Activated CD8-positive, alpha-beta memory T cell treated with anti-CD3 and anti-CD28 coated beads for 48 hours (primary cell): ENCODE results near the gene HTATSF1.

ENCODE experiments used
- DNase-seq, 3 experiments: peaks; one replicate each; pipeline ENCODE4 v3.0.0-alpha.2; 2020; ENCODE audit warnings: low read depth in 2 of 3, low spot score in 2 of 3

The HTATSF1 gene

DNA sequence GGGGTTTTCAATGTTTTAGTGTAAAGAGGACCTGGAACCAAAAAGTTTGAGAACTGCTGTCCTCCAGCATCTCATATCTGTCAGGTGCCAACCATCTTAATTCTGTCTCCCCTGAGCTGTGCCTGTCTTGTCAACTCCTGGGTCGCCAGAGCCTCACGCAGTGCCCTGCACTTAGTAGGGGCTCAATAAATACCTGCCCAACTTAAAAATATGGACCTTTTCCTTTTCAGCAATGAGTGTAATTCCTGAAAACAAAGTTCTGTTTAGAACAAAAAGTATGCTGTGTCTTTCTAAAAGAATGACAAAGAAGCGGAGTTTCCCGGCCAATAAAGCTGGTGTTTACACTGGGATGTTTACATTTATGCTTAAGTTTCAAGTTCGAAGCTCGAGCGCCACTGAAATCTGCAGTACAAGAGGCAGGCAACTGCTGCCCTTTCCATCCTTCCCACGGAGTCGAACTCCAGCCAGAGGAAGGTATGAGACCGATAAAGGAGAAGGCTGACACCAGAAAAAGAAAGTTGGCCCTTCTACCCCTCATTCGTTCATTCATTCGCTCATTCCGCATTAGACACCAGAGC lies 1.1 kb upstream of the HTATSF1 start:
- DNase-seq: no peak

DNA sequence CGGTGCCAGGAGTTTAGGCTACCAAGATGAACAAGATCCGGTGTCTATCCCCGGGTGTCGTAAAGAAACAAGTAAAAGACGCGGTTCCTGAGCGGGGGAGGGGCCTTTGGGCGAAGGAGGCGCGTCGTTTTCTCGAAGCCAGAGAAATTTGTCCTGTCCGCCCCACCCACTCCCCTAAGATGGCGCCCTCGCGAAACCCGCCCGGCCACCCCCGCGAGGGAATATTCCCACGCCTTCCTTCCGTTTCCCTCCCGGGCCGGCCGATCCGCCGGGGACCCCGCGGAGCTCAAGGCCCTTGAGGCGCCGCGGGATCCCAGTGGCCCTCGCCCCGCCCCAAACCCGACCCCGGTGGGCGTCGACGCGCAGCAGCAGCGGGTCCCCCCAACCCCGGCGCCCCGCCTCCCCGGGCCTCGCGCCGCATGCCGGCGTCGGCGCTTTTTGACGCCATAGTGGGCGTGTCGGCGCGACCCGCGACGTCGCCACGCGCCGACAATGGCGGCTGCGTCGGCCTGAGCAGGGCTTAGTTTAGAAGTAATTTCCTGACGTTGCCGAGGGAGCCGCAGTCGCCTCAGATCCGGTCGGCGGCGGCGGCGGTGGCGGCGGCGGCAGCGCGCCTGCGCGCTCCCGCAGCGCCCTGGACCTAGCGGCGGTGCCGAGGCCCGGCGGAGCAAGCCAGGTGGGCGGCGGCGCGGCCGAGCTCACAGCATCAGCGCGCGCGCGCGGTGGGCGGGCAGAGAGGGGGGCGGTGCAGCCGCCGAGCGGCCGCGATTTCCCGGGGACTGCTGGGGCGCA lies 432 bp upstream of the HTATSF1 start:
- peak; percentile 45 to 74 (median 46) for DNase-seq

DNA sequence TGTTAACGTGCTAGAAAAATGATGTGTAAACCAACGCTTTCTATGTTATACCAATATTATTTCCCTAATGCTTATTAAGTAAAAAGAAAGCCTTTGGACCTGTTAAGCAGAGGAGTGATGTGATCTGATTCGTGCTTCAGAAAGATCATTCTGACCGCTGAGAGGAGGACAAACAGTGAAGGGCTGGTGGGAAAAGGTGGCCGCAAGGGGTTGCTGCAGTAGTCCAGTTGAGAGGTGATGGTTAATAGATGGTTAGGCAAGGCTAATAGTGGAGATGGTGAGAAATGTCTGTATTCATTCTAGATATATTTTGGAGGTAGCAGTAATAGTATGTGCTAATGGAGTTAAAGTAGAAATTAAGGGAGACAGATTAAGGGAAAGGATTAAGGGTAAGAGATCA lies 21.7 kb downstream of the HTATSF1 start:
- DNase-seq: no peak

DNA sequence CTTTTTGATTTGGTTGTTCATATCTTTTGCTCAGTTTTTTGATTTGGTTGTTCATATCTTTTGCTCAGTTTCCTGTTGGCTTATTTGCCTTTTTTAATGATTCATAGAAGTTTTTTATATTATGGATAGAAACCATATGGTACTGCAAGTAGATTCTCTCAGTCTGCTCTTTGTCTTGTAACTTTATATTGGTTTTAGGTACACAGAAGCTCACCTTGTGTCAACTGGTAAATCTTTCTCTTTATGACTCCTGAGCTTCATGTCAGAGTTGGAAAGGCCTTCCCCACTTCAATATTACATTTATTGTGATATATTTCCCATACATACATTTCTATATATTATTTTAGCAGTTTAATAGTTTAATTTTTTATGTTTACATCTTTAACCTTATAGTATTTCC lies 26.4 kb downstream of the HTATSF1 start:
- DNase-seq: no peak

DNA sequence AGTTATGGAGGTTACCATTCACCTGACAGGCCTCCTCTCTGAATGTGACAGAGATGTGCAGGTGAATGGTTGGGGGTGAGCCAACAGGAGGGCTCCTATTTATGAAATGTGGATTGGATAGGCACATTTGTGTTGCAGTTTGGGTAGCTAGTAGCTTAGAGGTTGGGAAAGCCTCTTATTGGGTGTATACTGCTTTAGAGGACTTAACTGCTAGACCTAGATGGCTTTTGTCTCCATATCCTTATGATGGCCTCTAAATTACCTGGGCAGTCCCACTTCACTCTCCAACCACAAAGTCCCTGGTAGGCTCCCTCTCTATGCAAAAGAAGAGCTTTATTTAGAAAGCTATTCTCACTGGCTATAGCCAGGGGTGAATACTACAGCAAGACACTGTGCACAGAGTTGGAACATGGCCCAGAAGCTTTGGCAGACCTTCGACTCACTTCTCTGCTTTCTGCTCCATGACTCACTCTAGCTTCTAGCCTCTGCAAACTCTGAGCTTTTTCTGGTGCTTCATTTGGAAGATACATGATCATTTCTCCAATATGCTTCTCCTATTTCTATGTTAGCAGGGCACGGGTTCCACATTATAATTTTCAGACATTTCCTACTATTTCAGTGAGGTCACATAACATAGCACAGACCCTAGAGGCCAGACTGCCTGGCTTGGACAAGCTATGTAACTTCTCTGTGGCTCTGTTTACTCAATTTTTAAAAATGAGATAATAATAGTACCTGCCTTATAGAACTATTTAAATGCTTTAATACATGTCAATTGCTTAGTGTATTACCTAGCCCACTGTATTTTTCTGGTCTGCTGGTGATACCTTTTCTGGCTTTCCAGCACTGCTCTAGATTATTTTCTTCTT lies 28.6 kb downstream of the HTATSF1 start:
- DNase-seq: no peak

DNA sequence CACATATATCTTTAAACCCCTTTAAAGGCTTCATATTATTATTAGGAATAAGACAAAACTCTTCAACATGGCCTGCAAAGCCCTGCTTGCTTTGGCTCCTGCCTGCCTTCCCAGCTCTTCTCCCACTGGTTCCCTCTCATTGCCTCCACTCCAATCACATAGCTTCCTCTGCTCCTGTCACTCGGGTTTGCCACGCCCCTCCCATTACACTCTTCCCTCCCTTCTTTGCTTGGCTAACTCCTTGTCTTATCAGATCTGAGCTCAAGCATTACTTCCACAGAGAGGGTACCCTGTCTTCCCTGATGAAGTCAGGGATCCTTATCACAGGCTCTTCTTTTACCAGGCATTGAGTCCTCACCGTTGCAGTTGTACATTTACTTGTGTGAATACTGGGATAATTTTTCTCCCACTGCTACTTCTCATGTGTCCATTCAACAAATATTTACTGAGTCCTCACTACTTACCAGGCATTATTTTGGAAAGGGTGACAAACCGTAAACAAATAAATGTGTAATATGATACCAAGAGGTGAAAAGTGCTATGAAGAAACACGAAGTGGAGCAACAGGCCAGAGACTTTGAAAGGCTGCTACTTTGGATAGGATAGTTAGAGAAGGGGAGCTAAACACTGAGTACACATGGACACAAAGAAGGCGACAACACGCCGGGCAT lies 31.4 kb downstream of the HTATSF1 start:
- DNase-seq: no peak

DNA sequence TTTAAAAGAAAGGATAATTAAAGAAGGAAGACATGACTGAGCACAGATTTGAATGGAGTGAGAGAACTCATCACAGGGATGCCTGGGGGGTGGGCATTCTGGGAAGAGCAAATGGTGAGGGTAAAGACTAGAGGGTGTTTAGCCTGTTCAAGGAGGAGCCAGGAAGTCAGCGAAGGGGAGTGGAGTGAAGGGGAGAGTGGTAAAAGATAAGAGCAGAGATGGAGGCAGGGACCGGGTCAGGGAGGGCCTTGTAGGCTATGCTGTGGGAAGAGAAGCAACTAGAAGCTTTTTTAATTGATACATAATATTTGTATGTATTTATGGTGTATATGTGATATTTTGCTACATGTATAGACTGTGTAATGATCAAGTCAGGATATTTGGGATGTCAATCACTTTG lies 32.4 kb downstream of the HTATSF1 start:
- no peak for DNase-seq

DNA sequence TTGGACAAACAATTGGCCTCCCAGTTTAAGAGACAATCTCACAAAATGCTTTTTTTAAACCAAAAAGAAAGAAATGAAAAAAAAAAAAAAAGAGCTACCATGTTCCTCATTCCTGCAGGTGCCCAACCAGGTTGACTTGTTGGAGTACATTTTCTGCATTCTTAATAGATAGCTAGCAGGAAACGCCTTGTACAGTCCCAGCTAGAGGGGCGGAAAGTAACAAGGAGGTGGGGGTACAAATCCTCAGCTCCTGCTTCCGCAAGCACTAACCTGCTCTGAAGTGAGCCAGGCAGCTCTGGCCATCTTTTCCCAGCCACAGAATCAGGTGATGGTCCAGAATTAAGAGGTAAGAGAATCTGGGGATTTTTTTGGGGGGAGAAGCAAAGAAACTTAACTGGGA lies 34.6 kb downstream of the HTATSF1 start, which contains the start of gene VGLL1:
Gene VGLL1 (plus strand): TSS at position 265 of the 400 bp plus-strand sequence. CDS start 3,806 bp downstream, outside the sequence.
- no peak for DNase-seq

DNA sequence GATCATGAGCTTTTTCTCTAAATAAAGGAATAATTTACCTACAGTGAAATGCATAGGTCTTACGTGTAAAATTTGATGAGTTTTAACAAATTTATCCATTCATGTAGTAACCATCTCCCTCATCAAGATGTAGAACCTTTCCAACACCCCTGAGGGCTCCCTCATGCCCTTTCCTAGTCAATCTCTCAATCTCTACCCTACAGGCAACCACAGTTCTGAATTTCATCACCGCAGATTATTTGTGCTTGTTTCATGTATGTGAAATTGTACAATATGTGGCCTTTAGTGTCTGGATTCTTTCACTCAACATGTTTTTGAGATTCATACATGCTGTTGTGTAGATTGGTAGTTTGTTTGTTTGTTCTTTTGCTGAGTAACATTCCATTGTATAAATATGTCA lies 36.7 kb downstream of the HTATSF1 start:
- no peak for DNase-seq

DNA sequence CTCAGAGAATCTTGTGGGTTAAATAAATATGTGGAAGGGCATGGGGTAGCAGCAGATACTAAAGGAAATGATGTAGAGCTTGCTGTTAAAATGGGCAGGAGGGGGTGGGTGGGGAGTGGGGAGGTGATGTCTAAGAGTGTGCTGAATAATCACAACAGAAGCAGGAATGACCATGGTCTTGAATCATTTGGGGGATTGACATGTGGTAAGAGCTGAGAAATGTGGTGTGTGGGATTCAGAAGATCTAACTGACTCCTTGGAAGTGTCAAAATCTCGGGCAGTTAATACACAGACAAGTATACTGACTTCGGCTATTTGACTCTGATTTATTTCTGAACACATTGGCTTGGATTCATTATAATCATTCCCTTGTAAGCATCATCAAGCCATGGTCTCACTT lies 41.4 kb downstream of the HTATSF1 start:
- DNase-seq: no peak

DNA sequence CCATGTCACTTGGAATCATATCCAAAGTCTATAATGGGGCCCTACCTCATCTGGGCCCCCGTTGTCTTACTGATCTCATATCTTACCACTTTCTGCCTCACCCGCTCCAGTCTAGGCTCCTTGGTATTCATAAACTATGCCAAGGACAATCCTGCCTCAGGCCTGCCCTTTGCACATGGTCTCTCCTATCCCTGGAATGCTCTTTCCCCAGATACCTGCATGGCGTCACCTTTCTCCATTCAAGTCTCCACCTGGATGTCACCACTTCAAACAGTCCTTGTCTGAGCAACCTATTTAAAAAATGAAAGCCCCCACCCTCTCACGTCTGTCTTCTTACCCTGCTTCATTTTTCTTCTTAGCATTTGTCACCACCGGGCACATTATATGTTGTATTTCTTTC lies 42.8 kb downstream of the HTATSF1 start:
- no peak for DNase-seq

DNA sequence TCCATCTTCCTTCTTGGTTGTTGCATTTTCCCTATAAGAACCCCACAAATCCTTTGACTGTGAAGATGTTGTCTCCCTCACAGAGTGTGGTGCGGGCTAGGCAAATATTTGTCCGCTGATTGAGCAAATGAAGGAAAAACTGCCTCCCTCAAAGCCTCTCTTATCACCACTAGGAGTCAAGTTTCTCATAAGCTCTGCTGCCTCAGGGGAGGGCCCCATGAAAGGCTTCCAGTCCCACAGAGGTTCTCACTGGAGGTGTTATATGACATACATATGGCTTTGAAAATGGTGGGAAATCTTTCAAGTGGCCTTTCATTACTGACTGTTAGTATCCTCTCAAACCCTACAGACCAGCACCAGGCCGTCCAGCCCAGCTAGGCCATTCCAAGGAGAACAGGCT lies 43.9 kb downstream of the HTATSF1 start:
- no peak for DNase-seq

DNA sequence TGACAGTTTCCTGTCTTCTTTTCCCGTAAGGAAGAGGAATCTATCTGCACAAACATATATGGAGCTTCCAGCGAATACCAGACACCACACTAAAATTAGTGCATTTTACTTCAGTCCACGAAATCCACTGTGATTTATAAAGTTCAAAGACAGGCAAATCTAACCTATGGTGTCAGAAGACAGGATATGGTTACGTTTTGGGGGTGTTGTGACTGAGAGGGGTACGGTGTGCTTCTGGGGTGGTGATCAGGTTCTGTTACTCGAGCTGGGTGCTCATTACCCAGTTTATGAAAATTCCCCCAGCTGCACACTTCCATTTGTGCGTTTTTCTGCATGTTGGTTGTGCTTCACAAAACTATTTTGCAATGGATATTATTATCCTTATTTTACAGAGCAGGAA lies 44.9 kb downstream of the HTATSF1 start:
- no peak for DNase-seq

DNA sequence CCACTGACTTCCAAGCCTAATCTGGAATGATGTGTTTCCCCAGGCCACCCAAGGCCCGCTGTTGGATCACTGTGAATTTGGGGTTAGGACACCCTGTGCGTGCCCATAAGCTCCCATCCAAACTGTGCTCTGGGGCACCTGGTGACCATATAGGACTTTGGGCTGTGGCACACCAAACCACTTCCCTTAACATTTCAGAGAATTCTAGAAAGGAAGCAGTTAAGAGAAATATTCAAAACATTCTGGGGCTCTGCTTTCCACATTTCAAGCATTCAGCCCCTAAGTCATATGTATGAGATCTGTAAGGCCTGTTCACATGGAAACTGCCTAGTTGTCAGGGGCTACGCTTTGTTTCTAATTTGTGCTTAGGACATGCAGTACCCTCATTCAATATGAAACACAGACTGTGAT lies 49.0 kb downstream of the HTATSF1 start:
- DNase-seq: no peak

DNA sequence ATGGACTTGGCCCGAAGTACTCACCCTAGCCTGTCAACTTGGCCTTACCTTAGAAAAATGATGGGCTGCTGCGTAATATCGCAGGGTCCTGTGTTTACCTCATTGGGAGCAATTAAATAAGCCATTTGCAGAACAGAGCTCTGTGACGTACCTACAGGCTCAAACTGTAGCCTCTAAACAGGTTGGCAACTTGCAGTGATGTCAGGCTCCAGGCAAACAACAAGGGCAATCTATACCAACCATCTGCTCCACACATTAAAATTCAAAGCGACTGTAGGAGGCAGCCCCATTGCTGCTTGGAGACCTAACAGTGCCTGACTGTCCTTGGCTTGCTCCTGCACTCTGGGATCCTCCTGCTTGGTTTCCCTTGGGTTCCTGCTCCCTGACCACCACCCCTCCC lies 51.8 kb downstream of the HTATSF1 start:
- DNase-seq: no peak

DNA sequence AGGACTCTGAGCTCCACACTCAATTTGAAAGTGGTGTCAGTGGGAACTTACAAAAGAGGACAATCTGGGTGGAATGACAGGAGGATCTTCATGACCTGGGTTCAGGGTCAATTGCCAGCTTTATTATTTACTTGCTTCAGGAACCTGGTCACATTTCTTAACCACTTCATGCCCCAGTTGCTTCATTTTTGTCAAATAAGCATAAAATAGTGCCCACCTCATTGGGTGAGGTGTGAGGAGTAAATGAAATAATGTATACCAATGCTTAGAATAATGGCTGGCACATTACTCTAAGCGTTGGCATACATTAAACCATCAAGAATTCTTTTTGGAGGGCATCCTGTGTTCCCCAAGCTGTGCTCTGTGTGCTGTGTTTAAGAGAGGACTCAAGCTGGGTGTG lies 54.0 kb downstream of the HTATSF1 start:
- no peak for DNase-seq

DNA sequence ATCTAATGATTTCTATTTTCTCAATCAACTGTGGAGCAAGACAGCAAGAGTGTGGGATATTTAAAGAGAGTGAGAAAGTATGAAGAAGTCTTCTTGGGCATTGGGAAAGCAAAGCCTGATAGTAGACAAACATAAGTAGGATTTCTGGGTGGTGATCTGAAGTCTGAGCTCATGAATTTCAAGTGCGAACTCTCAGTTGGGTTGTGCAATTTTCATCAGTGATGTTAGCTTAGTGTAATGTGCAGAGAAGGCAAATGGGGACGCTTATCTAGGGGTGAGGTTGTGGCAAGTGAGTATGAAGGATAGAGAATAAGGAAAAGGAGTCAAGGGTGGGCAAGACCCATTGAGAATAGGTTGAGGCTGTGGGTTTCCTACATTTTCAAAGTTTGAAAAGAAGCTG lies 58.3 kb downstream of the HTATSF1 start:
- no peak for DNase-seq
